ENCODE measurements around the gene RNF169. TPM values are rescaled to one million over a fixed set of nuclear protein-coding genes. Genes with fewer than 3 reads are reported as not detected.

The RNF169 gene
- total and polyA plus RNA-seq, 2 experiments from 2014 or later, result 0.78 to 16.5 TPM

GRCh38 chr11:74730571-74731260 lies 17.9 kb upstream of the RNF169 start:
- H3K4me1 ChIP-seq (ENCODE audit: insufficient read depth), result peaks cover 9% of the 10 kb centered on the region; the same call in 1 of the 2 replicates
- peak overlapping the region; percentile 99 for H2AFZ ChIP-seq
- H3K27me3 ChIP-seq (ENCODE audit: insufficient read depth), result peaks cover 64% of the 10 kb centered on the region
- Mint-ChIP-seq H3K4me3 (peak overlapping the region; percentile 80), H3K27ac (no peak overlapping the region), H3K36me3 (ENCODE audit: low read depth) (no peaks in the 10 kb centered on the region; the same call in 2 of the 3 replicates), H3K9me3 (no peaks in the 10 kb centered on the region; the same call in 2 of the 3 replicates), H3K4me1 (peaks cover 10% of the 10 kb centered on the region; the same call in 2 of the 3 replicates), H3K27me3 (ENCODE audit: insufficient read depth, low read depth, poor library complexity) (peaks cover 52% of the 10 kb centered on the region)
- TF ChIP-seq ETS1 (IDR thresholded peaks at IDR 0.05) (no peak), ZNF462 (CRISPR knock-in tag; IDR thresholded peaks at IDR 0.05) (no peak), EZH2 (IDR thresholded peaks at IDR 0.05; ENCODE audit: low read depth, unreplicated experiment) (peak; percentile 94), JUNB (IDR thresholded peaks at IDR 0.05; ENCODE audit: unreplicated experiment) (no peak)
- H3K79me2 ChIP-seq (replicated peaks; ENCODE audit: insufficient read depth), result no peaks in the 10 kb centered on the region
- H3K4me2 ChIP-seq, result peak overlapping the region; percentile 98
- ATAC-seq, result peak; percentile 54
- 0 out of 2 replicates have a peak, but pooled peaks cover 4% of the 10 kb centered on the region for H3K9me2 ChIP-seq (ENCODE audit: insufficient read depth)
- H4K20me1 ChIP-seq (replicated peaks; ENCODE audit: insufficient read depth), result no peaks in the 10 kb centered on the region
- peak; percentile 64 for DNase-seq (ENCODE audit: low spot score)
- H3K4me3 ChIP-seq, result peak overlapping the region; percentile 73
- H3K36me3 ChIP-seq (ENCODE audit: insufficient read depth), result no peaks in the 10 kb centered on the region
- no peak overlapping the region for H3K27ac ChIP-seq (ENCODE audit: low read depth)
- no peaks in the 10 kb centered on the region for H3F3A ChIP-seq (replicated peaks; ENCODE audit: low read depth)

Measured in GM23338 (cell line).